CD14-positive monocyte (primary cell): ENCODE data around the gene FIGN. TPM values are rescaled to one million over a fixed set of nuclear protein-coding genes. Genes with fewer than 3 reads are reported as not detected.

ENCODE experiments used
- DNase-seq, 3 donors: peaks; one replicate each; pipeline ENCODE4 v3.0.0-alpha.2; 2011 to 2022
- H2AFZ ChIP-seq: 2 replicates; pipeline ENCODE4 v1.6.0; 2012; ENCODE audit warnings: mild to moderate bottlenecking, low read depth, low read length, inconsistent platforms; ENCODE audit not compliant: insufficient read depth, poor library complexity, severe bottlenecking
- H3K27ac ChIP-seq, 2 donors: 1 replicate in 1 of 2; 2 replicates in 1 of 2; pipeline ENCODE4 v1.5.1; 2012 to 2013; ENCODE audit warnings: low read length in 2 of 2, control low read depth in 1 of 2, inconsistent platforms in 1 of 2, low read depth in 1 of 2, mild to moderate bottlenecking in 1 of 2
- H3K27me3 ChIP-seq, 2 donors: one replicate each; pipeline versions ENCODE4 v1.6.0 to v1.6.1; 2011 to 2013; ENCODE audit warnings: low read length in 2 of 2; ENCODE audit not compliant: control insufficient read depth in 2 of 2, insufficient read depth in 2 of 2
- H3K36me3 ChIP-seq, 2 donors: replicated peaks in 1 of 2; 1 replicate in 1 of 2; 2 replicates in 1 of 2; pipeline versions ENCODE4 v1.5.1 to v1.6.1; 2012 to 2013; ENCODE audit warnings: low read length in 2 of 2, control low read depth in 1 of 2, inconsistent platforms in 1 of 2, mild to moderate bottlenecking in 1 of 2; ENCODE audit not compliant: insufficient read depth in 2 of 2, control insufficient read depth in 1 of 2
- H3K4me1 ChIP-seq, 2 donors: 1 replicate in 1 of 2; 2 replicates in 1 of 2; pipeline versions ENCODE4 v1.5.1 to v1.6.1; 2012 to 2013; ENCODE audit warnings: low read length in 2 of 2, control low read depth in 1 of 2, inconsistent platforms in 1 of 2, mild to moderate bottlenecking in 1 of 2, moderate library complexity in 1 of 2; ENCODE audit not compliant: insufficient read depth in 2 of 2, control insufficient read depth in 1 of 2
- H3K4me2 ChIP-seq: replicated peaks from 2 replicates; pipeline ENCODE3; 2012; ENCODE audit warnings: low read length, moderate library complexity, mild to moderate bottlenecking; ENCODE audit not compliant: poor library complexity, severe bottlenecking; ENCODE audit errors: extremely low read depth
- H3K4me3 ChIP-seq, 3 experiments: fragments of 200-600 bp in 1 of 3; sonication (generic) in 1 of 3; replicated peaks in 1 of 3; 1 replicate in 2 of 3; 2 replicates in 1 of 3; pipeline ENCODE4 v1.5.1; 2011 to 2013; ENCODE audit warnings: low read length in 3 of 3, mild to moderate bottlenecking in 3 of 3, control low read depth in 2 of 3, low read depth in 2 of 3, inconsistent platforms in 1 of 3, moderate library complexity in 1 of 3
- H3K79me2 ChIP-seq: 2 replicates; pipeline ENCODE4 v1.6.0; 2012; ENCODE audit warnings: mild to moderate bottlenecking, control low read depth, inconsistent platforms, low read length, moderate library complexity; ENCODE audit not compliant: insufficient read depth
- H3K9ac ChIP-seq: 2 replicates; pipeline ENCODE4 v1.6.0; 2017; ENCODE audit warnings: low read length, mild to moderate bottlenecking; ENCODE audit not compliant: insufficient read depth, poor library complexity, severe bottlenecking
- H3K9me3 ChIP-seq, 2 donors: replicated peaks in 1 of 2; 1 replicate in 1 of 2; 2 replicates in 1 of 2; pipeline versions ENCODE4 v1.5.1 to v1.6.1; 2012 to 2013; ENCODE audit warnings: low read length in 2 of 2, control low read depth in 1 of 2; ENCODE audit not compliant: control insufficient read depth in 1 of 2, insufficient read depth in 1 of 2
- H4K20me1 ChIP-seq: 2 replicates; pipeline ENCODE4 v1.6.0; 2012; ENCODE audit warnings: mild to moderate bottlenecking, low read length, control low read depth, moderate library complexity; ENCODE audit not compliant: insufficient read depth
- H3K27ac Mint-ChIP-seq, 7 donors: one replicate each; pipeline ENCODE4 v1.8.0; 2020; ENCODE audit warnings: mild to moderate bottlenecking in 7 of 7, mixed read lengths in 7 of 7, moderate library complexity in 6 of 7, inconsistent platforms in 2 of 7
- H3K27me3 Mint-ChIP-seq, 3 donors: one replicate each; pipeline ENCODE4 v1.8.0; 2021 to 2022; ENCODE audit warnings: low read depth in 3 of 3, mild to moderate bottlenecking in 3 of 3, mixed read lengths in 3 of 3, moderate library complexity in 3 of 3, inconsistent platforms in 1 of 3
- H3K36me3 Mint-ChIP-seq, 2 donors: one replicate each; pipeline ENCODE4 v1.8.0; 2020; ENCODE audit warnings: mixed read lengths in 2 of 2, inconsistent platforms in 1 of 2, mild to moderate bottlenecking in 1 of 2
- H3K4me1 Mint-ChIP-seq: one replicate; pipeline ENCODE4 v1.8.0; 2020; ENCODE audit warnings: mild to moderate bottlenecking, mixed read lengths
- H3K4me3 Mint-ChIP-seq, 2 donors: one replicate each; pipeline ENCODE4 v1.8.0; 2020; ENCODE audit warnings: mild to moderate bottlenecking in 2 of 2, mixed read lengths in 2 of 2, moderate library complexity in 1 of 2
- H3K9me3 Mint-ChIP-seq, 7 donors: one replicate each; pipeline ENCODE4 v1.8.0; 2020 to 2022; ENCODE audit warnings: mixed read lengths in 7 of 7, mild to moderate bottlenecking in 6 of 7, moderate library complexity in 6 of 7, inconsistent platforms in 2 of 7
- WGBS: methylation state at CpG from one replicate; pipeline ENCODE4 v1.1.5; 2013; ENCODE audit warnings: missing lambda C conversion rate; ENCODE audit not compliant: insufficient coverage; 5-methylcytosine and 5-hydroxymethylcytosine counted together
- intact Hi-C, 2 donors: fragments of 100-400 bp; cut with micrococcal nuclease; formaldehyde crosslinking; loops; one replicate each; pipeline versions ENCODE4 v1.15.0 to v1.15.1; 2023
- polyA plus RNA-seq, 3 donors: library from polyadenylated mRNA; depleted of rRNA in 1 of 3; unstranded in 2 of 3; stranded (reverse) in 1 of 3; fragments of 300-500 nt in 2 of 3; fragments of >200 nt in 1 of 3; fragmentation: Illumina TruSeq in 2 of 3; gene quantifications; 1 replicate in 2 of 3; 2 replicates in 1 of 3; pipeline ENCODE4 v1.2.3, GENCODE V29; 2012 to 2021
- TF ChIP-seq, protein P1 (sequence below): fragments of 200-600 bp; IDR thresholded peaks from one replicate; pipeline ENCODE4 v1.8.0; 2022; ENCODE audit warnings: antibody characterized with exemption, mild to moderate bottlenecking

The FIGN gene
- polyA plus RNA-seq, 3 donors: not detected

DNA sequence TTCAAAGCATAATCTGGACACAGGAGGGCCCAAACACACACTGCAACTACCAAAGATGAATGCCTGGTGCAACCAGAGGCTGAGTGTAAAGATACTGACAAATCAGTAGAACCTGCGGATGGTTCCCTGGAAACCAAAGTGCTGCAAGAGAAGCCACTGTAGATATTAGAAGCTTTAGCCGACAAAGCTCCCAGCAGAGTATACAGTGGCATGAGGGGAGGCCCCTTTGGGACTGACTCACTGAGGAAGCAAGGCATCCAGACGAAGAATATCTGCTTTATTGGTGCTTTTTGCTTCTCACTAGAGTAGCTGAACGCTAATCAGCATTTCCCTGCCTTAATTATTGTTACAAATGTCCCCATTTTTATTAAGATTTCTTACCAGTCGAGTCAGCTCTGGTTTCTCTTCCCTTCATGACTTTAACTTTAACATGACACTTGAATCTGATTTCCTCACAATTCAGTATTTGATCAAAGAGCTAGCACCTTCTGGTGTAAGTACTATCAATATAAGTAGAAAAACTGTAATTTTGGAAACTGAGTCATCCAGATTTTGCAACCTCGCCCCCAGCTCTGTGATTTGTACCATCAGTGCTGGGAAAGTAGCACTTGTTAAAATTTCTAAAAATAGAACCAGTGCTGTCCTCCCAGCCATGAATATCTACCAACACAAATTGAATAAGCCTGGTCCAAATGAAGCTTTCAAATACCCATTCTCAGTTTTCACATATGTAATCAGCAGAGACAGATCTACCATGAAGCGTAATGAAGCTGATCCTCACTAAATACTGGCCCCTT lies 34.2 kb downstream of the FIGN start:
- H3K36me3 ChIP-seq: no peaks in the 10 kb centered on the region
- no peak for DNase-seq
- H3K4me3 ChIP-seq: no peak overlapping the region
- 92% methylated on average over 5 of the region's 7 CpGs for WGBS
- H2AFZ ChIP-seq: no peak overlapping the region
- Mint-ChIP-seq H3K27me3 (no peaks in the 10 kb centered on the region), H3K4me1 (no peaks in the 10 kb centered on the region), H3K27ac (no peak overlapping the region), H3K36me3 (no peaks in the 10 kb centered on the region), H3K4me3 (no peak overlapping the region), H3K9me3 (peaks cover 0 to 1% (median 0%) of the 10 kb centered on the region in 7 donors)
- no peaks in the 10 kb centered on the region for H3K27me3 ChIP-seq
- no peak overlapping the region for H3K4me2 ChIP-seq
- H3K9ac ChIP-seq: no peak overlapping the region
- intact Hi-C loops: no loop called here
- H3K9me3 ChIP-seq: peaks cover 0 to 4% of the 10 kb centered on the region in 2 donors
- H3K27ac ChIP-seq: no peak overlapping the region
- no peaks in the 10 kb centered on the region for H4K20me1 ChIP-seq
- TF ChIP-seq, protein P1, sequence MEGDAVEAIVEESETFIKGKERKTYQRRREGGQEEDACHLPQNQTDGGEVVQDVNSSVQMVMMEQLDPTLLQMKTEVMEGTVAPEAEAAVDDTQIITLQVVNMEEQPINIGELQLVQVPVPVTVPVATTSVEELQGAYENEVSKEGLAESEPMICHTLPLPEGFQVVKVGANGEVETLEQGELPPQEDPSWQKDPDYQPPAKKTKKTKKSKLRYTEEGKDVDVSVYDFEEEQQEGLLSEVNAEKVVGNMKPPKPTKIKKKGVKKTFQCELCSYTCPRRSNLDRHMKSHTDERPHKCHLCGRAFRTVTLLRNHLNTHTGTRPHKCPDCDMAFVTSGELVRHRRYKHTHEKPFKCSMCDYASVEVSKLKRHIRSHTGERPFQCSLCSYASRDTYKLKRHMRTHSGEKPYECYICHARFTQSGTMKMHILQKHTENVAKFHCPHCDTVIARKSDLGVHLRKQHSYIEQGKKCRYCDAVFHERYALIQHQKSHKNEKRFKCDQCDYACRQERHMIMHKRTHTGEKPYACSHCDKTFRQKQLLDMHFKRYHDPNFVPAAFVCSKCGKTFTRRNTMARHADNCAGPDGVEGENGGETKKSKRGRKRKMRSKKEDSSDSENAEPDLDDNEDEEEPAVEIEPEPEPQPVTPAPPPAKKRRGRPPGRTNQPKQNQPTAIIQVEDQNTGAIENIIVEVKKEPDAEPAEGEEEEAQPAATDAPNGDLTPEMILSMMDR: no peak
- H3K79me2 ChIP-seq: no peaks in the 10 kb centered on the region
- no peaks in the 10 kb centered on the region for H3K4me1 ChIP-seq

DNA sequence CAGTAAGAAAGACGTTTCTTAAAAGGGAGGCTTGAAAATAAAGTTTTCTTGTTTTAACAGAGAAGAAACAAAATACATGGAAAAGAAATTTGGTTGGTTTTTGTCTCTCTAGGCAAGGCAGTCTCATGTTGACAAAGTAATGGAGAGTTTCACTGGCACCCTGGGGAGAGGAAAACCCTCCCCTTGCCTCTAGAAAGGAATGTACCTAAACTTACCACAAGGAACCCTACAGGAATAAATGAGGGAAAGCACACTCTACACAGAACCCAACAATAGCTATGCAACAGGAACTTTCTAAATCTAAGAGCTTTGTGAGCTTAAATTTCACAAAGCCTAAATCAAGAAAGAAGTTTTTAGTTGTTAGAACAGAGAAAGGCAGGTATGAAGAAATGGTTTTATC lies 37.0 kb downstream of the FIGN start:
- Mint-ChIP-seq H3K36me3 (no peaks in the 10 kb centered on the region), H3K4me3 (no peak overlapping the region), H3K27me3 (no peaks in the 10 kb centered on the region), H3K4me1 (no peaks in the 10 kb centered on the region), H3K9me3 (peaks cover 0 to 6% (median 1%) of the 10 kb centered on the region in 7 donors), H3K27ac (no peak overlapping the region)
- no peak overlapping the region for H3K9ac ChIP-seq
- TF ChIP-seq, protein P1: no peak
- H3K9me3 ChIP-seq: peaks cover 0 to 4% of the 10 kb centered on the region in 2 donors
- intact Hi-C loops: no loop called here
- no peaks in the 10 kb centered on the region for H3K27me3 ChIP-seq
- no CpG with 5 or more reads among the region's 1 CpG for WGBS
- no peak overlapping the region for H3K4me3 ChIP-seq
- no peak for DNase-seq
- no peaks in the 10 kb centered on the region for H3K36me3 ChIP-seq
- H3K79me2 ChIP-seq: no peaks in the 10 kb centered on the region
- H2AFZ ChIP-seq: no peak overlapping the region
- no peaks in the 10 kb centered on the region for H3K4me1 ChIP-seq
- no peak overlapping the region for H3K4me2 ChIP-seq
- no peak overlapping the region for H3K27ac ChIP-seq
- no peaks in the 10 kb centered on the region for H4K20me1 ChIP-seq
